Sigmoid colon (tissue), 7 donors: ENCODE data around the gene BCAS3. TPM values are rescaled to one million over a fixed set of nuclear protein-coding genes. Genes with fewer than 3 reads are reported as not detected.

Source experiments
- DNase-seq: peaks from one replicate; pipeline ENCODE4 v3.0.0-alpha.2; 2019
- H3K27ac ChIP-seq, 4 donors: fragments of 200-600 bp; sonication (generic); one replicate each; pipeline ENCODE4 v1.5.1; 2016 to 2019; ENCODE audit warnings: mild to moderate bottlenecking in 1 of 4
- H3K27me3 ChIP-seq, 3 donors: fragments of 200-600 bp; sonication (generic); one replicate each; pipeline ENCODE4 v1.5.1; 2019; ENCODE audit warnings: mild to moderate bottlenecking in 1 of 3
- H3K36me3 ChIP-seq, 4 donors: fragments of 200-600 bp; sonication (generic); one replicate each; pipeline ENCODE4 v1.5.1; 2016 to 2019
- H3K4me1 ChIP-seq, 4 donors: fragments of 200-600 bp; sonication (generic); one replicate each; pipeline ENCODE4 v1.5.1; 2017 to 2019
- H3K4me3 ChIP-seq, 4 donors: fragments of 200-600 bp; sonication (generic); one replicate each; pipeline ENCODE4 v1.5.1; 2017 to 2019; ENCODE audit warnings: mild to moderate bottlenecking in 2 of 4, moderate library complexity in 1 of 4
- H3K9me3 ChIP-seq, 4 donors: fragments of 200-600 bp in 3 of 4; sonication (generic) in 3 of 4; one replicate each; pipeline versions ENCODE4 v1.5.1 to v1.6.1; 2013 to 2019
- EP300 ChIP-seq, 4 donors: sonication (generic); formaldehyde crosslinking; IDR thresholded peaks; one replicate each; pipeline ENCODE4 v1.6.1; 2017; ENCODE audit warnings: antibody characterized with exemption in 4 of 4
- POLR2A ChIP-seq, 2 donors: fragments of 450-650 bp; IDR thresholded peaks; one replicate each; pipeline ENCODE4 v1.6.1; 2016; ENCODE audit warnings: antibody characterized with exemption in 2 of 2, mild to moderate bottlenecking in 2 of 2, moderate library complexity in 2 of 2
- POLR2AphosphoS5 ChIP-seq, 4 donors: sonication (generic); formaldehyde crosslinking; IDR thresholded peaks; one replicate each; pipeline ENCODE4 v1.6.1; 2017; ENCODE audit warnings: antibody characterized with exemption in 4 of 4
- WGBS, 2 donors: extraction: QIAGEN DNeasy Blood & Tissue Kit; methylation state at CpG; one replicate each; pipeline ENCODE4 v1.1.7; 2013; 5-methylcytosine and 5-hydroxymethylcytosine counted together
- intact Hi-C: fragments of 100-400 bp; cut with DNase I; formaldehyde crosslinking; loops from one replicate; pipeline ENCODE4 v1.15.1; 2023
- polyA plus RNA-seq, 3 donors: library from polyadenylated mRNA; stranded (reverse); fragments of 200-250 nt; gene quantifications; one replicate each; pipeline ENCODE4 v1.2.3, GENCODE V29; 2013
- total RNA-seq, 4 donors: library from RNA; depleted of rRNA; stranded (reverse); fragments of >200 nt; gene quantifications; one replicate each; pipeline ENCODE4 v1.1.0, GENCODE V29; 2016
- TF ChIP-seq, protein P1 (sequence below), 4 experiments: fragments of 450-650 bp in 3 of 4; fragments of 200-600 bp in 1 of 4; IDR thresholded peaks; one replicate each; pipeline ENCODE4 v1.5.1; 2016 to 2019; ENCODE audit warnings: antibody characterized with exemption in 4 of 4, mild to moderate bottlenecking in 3 of 4, moderate library complexity in 2 of 4
- donor health status: healthy with polysubstance abuse.
- donor health status: Bipolar disorder and iron deficiency.
- donor health status: healthy.

Gene BCAS3
- total and polyA plus RNA-seq, 7 donors: 6.3 to 38.5 (median 28.5) TPM

DNA sequence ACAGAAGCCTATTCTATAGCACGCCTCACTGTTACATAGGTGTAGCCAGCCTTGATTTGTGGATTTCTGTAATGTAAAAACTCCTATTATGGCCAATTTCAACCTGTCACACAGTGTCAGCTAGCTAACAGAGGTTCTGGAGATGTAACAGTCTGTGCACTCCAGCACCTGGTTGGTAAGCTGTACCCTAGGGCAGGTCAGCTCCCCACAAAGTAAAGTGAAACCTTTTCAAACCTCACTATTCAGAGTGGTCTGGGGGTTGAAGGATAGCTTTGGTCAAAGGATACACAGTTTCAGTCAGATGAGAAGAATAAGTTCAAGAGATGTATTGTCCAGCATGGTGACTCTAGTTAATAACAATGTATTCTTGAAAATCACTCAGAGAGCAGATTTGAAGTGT, 693.5 kb downstream of the BCAS3 start:
- Histone ChIP-seq H3K4me1 (no peaks in the 10 kb centered on the region), H3K36me3 (no peaks in the 10 kb centered on the region), H3K27me3 (no peaks in the 10 kb centered on the region), H3K27ac (no peak overlapping the region), H3K4me3 (no peak overlapping the region), H3K9me3 (no peaks in the 10 kb centered on the region)
- 97 to 98% methylated on average over 1 of the region's 1 CpG for WGBS, 2 donors
- TF ChIP-seq EP300 (IDR thresholded peaks at IDR 0.05) (no peak), POLR2A (IDR thresholded peaks at IDR 0.05) (no peak), POLR2AphosphoS5 (IDR thresholded peaks at IDR 0.05) (no peak)
- TF ChIP-seq, protein P1, sequence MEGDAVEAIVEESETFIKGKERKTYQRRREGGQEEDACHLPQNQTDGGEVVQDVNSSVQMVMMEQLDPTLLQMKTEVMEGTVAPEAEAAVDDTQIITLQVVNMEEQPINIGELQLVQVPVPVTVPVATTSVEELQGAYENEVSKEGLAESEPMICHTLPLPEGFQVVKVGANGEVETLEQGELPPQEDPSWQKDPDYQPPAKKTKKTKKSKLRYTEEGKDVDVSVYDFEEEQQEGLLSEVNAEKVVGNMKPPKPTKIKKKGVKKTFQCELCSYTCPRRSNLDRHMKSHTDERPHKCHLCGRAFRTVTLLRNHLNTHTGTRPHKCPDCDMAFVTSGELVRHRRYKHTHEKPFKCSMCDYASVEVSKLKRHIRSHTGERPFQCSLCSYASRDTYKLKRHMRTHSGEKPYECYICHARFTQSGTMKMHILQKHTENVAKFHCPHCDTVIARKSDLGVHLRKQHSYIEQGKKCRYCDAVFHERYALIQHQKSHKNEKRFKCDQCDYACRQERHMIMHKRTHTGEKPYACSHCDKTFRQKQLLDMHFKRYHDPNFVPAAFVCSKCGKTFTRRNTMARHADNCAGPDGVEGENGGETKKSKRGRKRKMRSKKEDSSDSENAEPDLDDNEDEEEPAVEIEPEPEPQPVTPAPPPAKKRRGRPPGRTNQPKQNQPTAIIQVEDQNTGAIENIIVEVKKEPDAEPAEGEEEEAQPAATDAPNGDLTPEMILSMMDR (IDR thresholded peaks at IDR 0.05): no peak
- DNase-seq: no peak
- intact Hi-C loops: no loop called here

DNA sequence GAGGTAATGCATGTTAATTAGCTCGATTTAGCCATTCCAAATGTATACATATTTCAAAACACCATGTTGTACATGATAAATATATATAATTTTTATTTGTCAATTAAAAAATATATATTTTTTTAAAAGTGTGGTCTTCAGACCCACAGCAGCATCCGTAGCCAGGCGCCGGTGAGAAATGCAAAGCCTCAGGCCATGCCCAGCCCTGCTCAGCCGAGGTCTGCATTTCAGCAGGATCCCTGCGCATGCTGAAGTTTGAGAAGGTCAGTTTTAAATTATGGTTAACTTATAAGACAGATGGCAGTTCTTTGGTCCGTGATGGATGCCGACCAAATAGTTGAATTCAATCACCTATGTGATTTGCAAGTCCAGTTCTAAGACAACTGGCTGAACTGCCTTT, 694.0 kb downstream of the BCAS3 start:
- Histone ChIP-seq H3K36me3 (no peaks in the 10 kb centered on the region), H3K4me3 (no peak overlapping the region), H3K4me1 (no peaks in the 10 kb centered on the region), H3K27ac (no peak overlapping the region), H3K9me3 (no peaks in the 10 kb centered on the region), H3K27me3 (no peaks in the 10 kb centered on the region)
- DNase-seq: no peak
- TF ChIP-seq POLR2A (IDR thresholded peaks at IDR 0.05): no peak
- TF ChIP-seq, protein P1 (IDR thresholded peaks at IDR 0.05): no peak
- 96 to 97% methylated on average over 8 of the region's 8 CpGs for WGBS, 2 donors
- intact Hi-C loops: no loop called here

DNA sequence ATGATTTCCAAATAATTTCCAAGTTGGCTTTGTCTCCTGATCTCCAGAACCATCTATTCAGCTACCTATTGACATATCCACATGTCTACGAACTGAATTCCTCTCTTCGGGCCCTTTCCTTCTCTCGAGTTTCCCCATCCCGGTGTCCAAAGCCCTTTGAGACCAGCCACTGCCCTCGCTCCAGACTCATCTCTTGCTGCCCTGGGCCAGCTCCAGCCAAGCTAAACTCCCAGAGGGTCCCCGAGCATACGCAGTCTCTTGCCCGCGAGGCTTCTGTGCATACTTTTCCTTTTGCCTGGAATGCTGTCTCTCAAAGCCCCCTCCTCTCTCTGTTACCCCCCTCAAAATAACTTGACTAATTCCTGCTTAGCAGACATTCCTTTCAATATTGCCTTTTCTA, 694.8 kb downstream of the BCAS3 start:
- TF ChIP-seq EP300 (IDR thresholded peaks at IDR 0.05) (no peak), POLR2A (IDR thresholded peaks at IDR 0.05) (no peak), POLR2AphosphoS5 (IDR thresholded peaks at IDR 0.05) (no peak)
- TF ChIP-seq, protein P1 (IDR thresholded peaks at IDR 0.05): no peak
- DNase-seq: no peak
- Histone ChIP-seq H3K36me3 (no peaks in the 10 kb centered on the region), H3K9me3 (no peaks in the 10 kb centered on the region), H3K27me3 (no peaks in the 10 kb centered on the region), H3K27ac (no peak overlapping the region), H3K4me1 (no peaks in the 10 kb centered on the region), H3K4me3 (no peak overlapping the region)
- WGBS, 2 donors: 90 to 95% methylated on average over 9 of the region's 9 CpGs
- intact Hi-C loops: no loop called here

DNA sequence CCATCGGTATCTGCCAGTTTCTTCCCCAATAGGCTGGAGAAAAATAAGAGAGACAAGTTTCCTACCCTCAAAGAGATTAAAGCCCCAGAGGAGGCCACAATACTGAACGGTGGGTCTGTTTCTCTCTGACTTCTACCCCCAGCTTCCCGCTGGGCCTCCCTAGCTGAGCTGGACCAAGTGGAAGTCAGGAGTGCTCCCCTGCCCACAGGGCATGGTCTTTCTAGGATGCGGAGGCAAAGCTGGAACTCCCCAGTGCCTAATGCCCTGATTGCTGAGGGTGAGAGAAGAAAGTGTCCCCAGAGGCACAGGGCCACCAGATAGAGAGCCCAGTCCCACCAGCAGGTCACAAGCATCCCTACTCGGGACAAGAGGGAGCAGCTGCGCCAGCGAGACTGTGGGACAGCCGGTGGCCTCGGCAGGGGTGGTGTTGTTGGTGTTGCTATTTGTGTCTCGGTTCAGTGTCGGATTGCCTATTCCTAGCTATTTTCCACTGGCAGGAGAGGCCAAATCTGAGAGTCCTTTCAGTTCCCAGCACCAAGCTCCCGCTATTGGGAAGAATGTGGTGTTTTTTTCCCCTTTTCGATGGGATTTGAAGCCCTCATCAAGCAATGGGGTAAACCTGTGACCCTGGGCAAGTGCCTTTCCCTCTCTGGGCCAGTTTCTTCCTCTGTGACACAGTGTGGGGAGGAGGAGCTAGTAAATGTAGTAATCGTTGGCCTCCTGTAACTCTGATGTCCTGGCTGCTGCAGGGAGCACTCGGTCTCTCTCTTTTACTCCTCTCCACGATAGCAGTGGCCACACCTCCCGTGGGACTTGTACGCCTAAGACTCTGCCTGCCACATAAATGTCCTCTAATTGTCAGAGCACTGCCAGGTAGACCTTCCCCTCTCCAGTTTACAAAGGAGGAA, 699.5 kb downstream of the BCAS3 start:
- intact Hi-C loops: no loop called here
- H3K9me3 ChIP-seq: no peaks in the 10 kb centered on the region
- peak in 1 of 2 donors; percentile 7 for TF ChIP-seq POLR2A (IDR thresholded peaks at IDR 0.05)
- no peak for TF ChIP-seq POLR2AphosphoS5 (IDR thresholded peaks at IDR 0.05)
- no peaks in the 10 kb centered on the region for H3K36me3 ChIP-seq
- no peaks in the 10 kb centered on the region for H3K4me1 ChIP-seq
- WGBS, 2 donors: 93 to 94% methylated on average over 18 of the region's 18 CpGs
- H3K27me3 ChIP-seq: no peaks in the 10 kb centered on the region
- no peak overlapping the region for H3K4me3 ChIP-seq
- no peak for DNase-seq
- peak overlapping the region in 1 of 4 donors; percentile 14 for H3K27ac ChIP-seq

DNA sequence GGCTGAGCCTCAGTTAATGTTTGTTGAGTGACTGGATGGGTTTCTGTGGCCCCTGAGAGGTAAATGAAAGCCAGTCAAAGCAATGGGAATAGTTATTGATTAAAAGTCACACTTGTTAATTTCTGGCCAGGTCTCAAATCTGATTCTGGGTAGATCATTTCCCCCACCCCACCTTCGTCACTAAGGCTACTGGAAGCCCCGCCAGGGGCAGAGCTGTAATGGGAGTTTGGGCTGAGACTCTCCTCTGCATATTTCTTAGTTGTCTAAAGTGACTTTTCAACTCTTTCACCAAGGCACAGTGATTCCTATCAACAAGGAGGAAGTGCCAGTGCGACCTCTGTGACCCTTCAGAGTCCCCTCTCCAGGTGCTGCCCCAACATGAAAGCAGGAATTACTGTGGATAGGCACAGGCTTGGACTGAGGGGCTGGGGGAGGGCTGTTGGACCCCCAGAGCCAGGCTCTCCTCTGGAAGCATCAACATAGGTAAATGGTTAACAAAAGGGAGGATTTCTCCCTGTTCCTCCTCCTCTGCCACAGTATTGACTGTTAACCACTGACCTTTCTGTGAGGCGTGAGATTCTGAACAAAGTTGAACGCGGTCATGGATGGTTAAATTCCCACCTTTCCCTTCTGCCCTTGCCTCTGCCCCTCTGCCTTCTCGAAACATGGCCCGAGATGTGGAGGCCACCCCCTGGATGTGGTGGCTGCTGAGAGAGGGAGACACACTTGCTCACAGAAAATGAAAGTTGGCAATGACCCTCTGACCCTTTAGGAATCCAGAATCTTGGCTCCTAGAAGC, 701.2 kb downstream of the BCAS3 start:
- WGBS, 2 donors: 80 to 92% methylated on average over 8 of the region's 8 CpGs
- no peaks in the 10 kb centered on the region for H3K27me3 ChIP-seq
- no peaks in the 10 kb centered on the region for H3K9me3 ChIP-seq
- no peak for DNase-seq
- H3K4me1 ChIP-seq: no peaks in the 10 kb centered on the region
- no peak for TF ChIP-seq POLR2A (IDR thresholded peaks at IDR 0.05)
- no peak for TF ChIP-seq EP300 (IDR thresholded peaks at IDR 0.05)
- TF ChIP-seq POLR2AphosphoS5 (IDR thresholded peaks at IDR 0.05): no peak
- TF ChIP-seq, protein P1 (IDR thresholded peaks at IDR 0.05): no peak
- no peaks in the 10 kb centered on the region for H3K36me3 ChIP-seq
- no peak overlapping the region for H3K27ac ChIP-seq
- intact Hi-C loops: no loop called here
- no peak overlapping the region for H3K4me3 ChIP-seq
